ENCODE measurements around the gene FAM72C.
"Not testable (repeated sequence)": the region's sequence is repeated elsewhere in the genome, so short reads cannot be mapped to it uniquely, and the experiment has no call there.

The FAM72C gene

GRCh38 chr1:143984721-143985473 lies 13.1 kb upstream of the FAM72C start:
- DNase-seq (ENCODE audit: low read depth in 1 of 2, low spot score in 1 of 2): not testable (repeated sequence)

GRCh38 chr1:143974416-143974815 lies 2.6 kb upstream of the FAM72C start:
- not testable (repeated sequence) for DNase-seq (ENCODE audit: low read depth in 1 of 2, low spot score in 1 of 2)

- not testable (repeated sequence) for DNase-seq (ENCODE audit: low read depth in 1 of 2, low spot score in 1 of 2)
These were observed 2.2 kb upstream of the FAM72C start for GRCh38 chr1:143973876-143974414.

GRCh38 chr1:143972753-143973326 lies 1.1 kb upstream of the FAM72C start:
- not testable (repeated sequence) for DNase-seq (ENCODE audit: low read depth in 1 of 2, low spot score in 1 of 2)

GRCh38 chr1:143965860-143966259 lies 5.9 kb downstream of the FAM72C start:
- DNase-seq (ENCODE audit: low read depth in 1 of 2, low spot score in 1 of 2): not testable (repeated sequence)

GRCh38 chr1:143964294-143964693 lies 7.5 kb downstream of the FAM72C start:
- DNase-seq (ENCODE audit: low read depth in 1 of 2, low spot score in 1 of 2): not testable (repeated sequence)

GRCh38 chr1:143955930-143956329 lies 15.9 kb downstream of the FAM72C start:
- not testable (repeated sequence) for DNase-seq (ENCODE audit: low read depth in 1 of 2, low spot score in 1 of 2)

GRCh38 chr1:143952913-143953312 lies 18.9 kb downstream of the FAM72C start:
- DNase-seq (ENCODE audit: low read depth in 1 of 2, low spot score in 1 of 2): not testable (repeated sequence)

- DNase-seq (ENCODE audit: low read depth in 1 of 2, low spot score in 1 of 2): not testable (repeated sequence)
These were observed 20.0 kb downstream of the FAM72C start for GRCh38 chr1:143951485-143952391.

- not testable (repeated sequence) for DNase-seq (ENCODE audit: low read depth in 1 of 2, low spot score in 1 of 2)
These were observed 24.0 kb downstream of the FAM72C start for GRCh38 chr1:143947749-143948148.

GRCh38 chr1:143945253-143945652 lies 26.5 kb downstream of the FAM72C start:
- not testable (repeated sequence) for DNase-seq (ENCODE audit: low read depth in 1 of 2, low spot score in 1 of 2)

GRCh38 chr1:143944576-143945240 lies 27.1 kb downstream of the FAM72C start:
- not testable (repeated sequence) for DNase-seq (ENCODE audit: low read depth in 1 of 2, low spot score in 1 of 2)

- not testable (repeated sequence) for DNase-seq (ENCODE audit: low read depth in 1 of 2, low spot score in 1 of 2)
These were observed 28.3 kb downstream of the FAM72C start for GRCh38 chr1:143943319-143943978.

- DNase-seq (ENCODE audit: low read depth in 1 of 2, low spot score in 1 of 2): not testable (repeated sequence)
These were observed 29.4 kb downstream of the FAM72C start for GRCh38 chr1:143942238-143942860.

- DNase-seq (ENCODE audit: low read depth in 1 of 2, low spot score in 1 of 2): not testable (repeated sequence)
These were observed 32.1 kb downstream of the FAM72C start for GRCh38 chr1:143939666-143940065.

- DNase-seq (ENCODE audit: low read depth in 1 of 2, low spot score in 1 of 2): not testable (repeated sequence)
These were observed 32.9 kb downstream of the FAM72C start for GRCh38 chr1:143938922-143939321.

GRCh38 chr1:143936457-143937115 lies 35.2 kb downstream of the FAM72C start:
- DNase-seq (ENCODE audit: low read depth in 1 of 2, low spot score in 1 of 2): peak; percentile 0 to 21

GRCh38 chr1:143919127-143919526 lies 52.7 kb downstream of the FAM72C start:
- not testable (repeated sequence) for DNase-seq (ENCODE audit: low read depth in 1 of 2, low spot score in 1 of 2)

GRCh38 chr1:143918552-143918951 lies 53.2 kb downstream of the FAM72C start:
- DNase-seq (ENCODE audit: low read depth in 1 of 2, low spot score in 1 of 2): not testable (repeated sequence)

Data from activated CD4-positive, alpha-beta T cell treated with anti-CD3 and anti-CD28 coated beads, Interleukin-2, amount 50 U/mL, for 24 hours (primary cell).